ENCODE measurements around the gene ATP9A.
A peak's percentile ranks its signal among the peaks of the same experiment; 100 is the strongest.

The ATP9A gene

GRCh38 chr20:51698252-51698651 lies 69.9 kb downstream of the ATP9A start:
- DNase-seq (ENCODE audit: low read depth): no peak
- TF ChIP-seq CTCF (IDR thresholded peaks at IDR 0.05; ENCODE audit: low read depth, low read length) (no peak), MYC (IDR thresholded peaks at IDR 0.05; ENCODE audit: low read depth, low read length) (no peak), POLR2A (IDR thresholded peaks at IDR 0.05; ENCODE audit: extremely low read depth, insufficient read length) (no peak), MAX (IDR thresholded peaks at IDR 0.05; ENCODE audit: low read depth, low read length) (no peak)
- H3K4me3 ChIP-seq (ENCODE audit: low read depth, low read length): no peak overlapping the region

GRCh38 chr20:51697096-51697826 lies 70.9 kb downstream of the ATP9A start:
- TF ChIP-seq POLR2A (IDR thresholded peaks at IDR 0.05; ENCODE audit: extremely low read depth, insufficient read length) (no peak), CTCF (IDR thresholded peaks at IDR 0.05; ENCODE audit: low read depth, low read length) (no peak), MYC (IDR thresholded peaks at IDR 0.05; ENCODE audit: low read depth, low read length) (no peak), MAX (IDR thresholded peaks at IDR 0.05; ENCODE audit: low read depth, low read length) (no peak)
- no peak for DNase-seq (ENCODE audit: low read depth)
- H3K4me3 ChIP-seq (ENCODE audit: low read depth, low read length): no peak overlapping the region

GRCh38 chr20:51696304-51697071 lies 71.7 kb downstream of the ATP9A start:
- TF ChIP-seq MAX (IDR thresholded peaks at IDR 0.05; ENCODE audit: low read depth, low read length): no peak
- no peak for TF ChIP-seq CTCF (IDR thresholded peaks at IDR 0.05; ENCODE audit: low read depth, low read length)
- TF ChIP-seq POLR2A (IDR thresholded peaks at IDR 0.05; ENCODE audit: extremely low read depth, insufficient read length): no peak
- TF ChIP-seq MYC (IDR thresholded peaks at IDR 0.05; ENCODE audit: low read depth, low read length): no peak
- DNase-seq (ENCODE audit: low read depth): no peak
- H3K4me3 ChIP-seq (ENCODE audit: low read depth, low read length): no peak overlapping the region

- no peak for TF ChIP-seq MAX (IDR thresholded peaks at IDR 0.05; ENCODE audit: low read depth, low read length)
- TF ChIP-seq POLR2A (IDR thresholded peaks at IDR 0.05; ENCODE audit: extremely low read depth, insufficient read length): no peak
- no peak for TF ChIP-seq MYC (IDR thresholded peaks at IDR 0.05; ENCODE audit: low read depth, low read length)
- no peak for TF ChIP-seq CTCF (IDR thresholded peaks at IDR 0.05; ENCODE audit: low read depth, low read length)
- H3K4me3 ChIP-seq (ENCODE audit: low read depth, low read length): no peak overlapping the region
- peak; percentile 59 for DNase-seq (ENCODE audit: low read depth)
Observed at GRCh38 chr20:51695574-51696303, 72.5 kb downstream of the ATP9A start.

- no peak overlapping the region for H3K4me3 ChIP-seq (ENCODE audit: low read depth, low read length)
- no peak for DNase-seq (ENCODE audit: low read depth)
- TF ChIP-seq POLR2A (IDR thresholded peaks at IDR 0.05; ENCODE audit: extremely low read depth, insufficient read length) (no peak), CTCF (IDR thresholded peaks at IDR 0.05; ENCODE audit: low read depth, low read length) (no peak), MAX (IDR thresholded peaks at IDR 0.05; ENCODE audit: low read depth, low read length) (no peak), MYC (IDR thresholded peaks at IDR 0.05; ENCODE audit: low read depth, low read length) (no peak)
Observed at GRCh38 chr20:51692806-51693400, 75.3 kb downstream of the ATP9A start.
